H9 (cell line): Measurements from ENCODE around the gene PEAK3. TPM values are rescaled to one million over a fixed set of nuclear protein-coding genes. Genes with fewer than 3 reads are reported as not detected.

ENCODE experiments used
- DNase-seq: peaks from one replicate; pipeline ENCODE4 v3.0.0-alpha.2; 2017
- H2AFZ ChIP-seq: one replicate; pipeline ENCODE4 v1.6.1; 2013; ENCODE audit warnings: mild to moderate bottlenecking, low read length, control low read depth, moderate library complexity
- H2AK5ac ChIP-seq: 2 replicates; pipeline ENCODE4 v1.6.1; 2013; ENCODE audit warnings: low read length, control low read depth, mixed read lengths; ENCODE audit not compliant: insufficient read length
- H2BK120ac ChIP-seq: one replicate; pipeline ENCODE4 v1.6.1; 2013; ENCODE audit warnings: low read depth, mild to moderate bottlenecking, low read length, control low read depth, inconsistent platforms; ENCODE audit not compliant: poor library complexity, severe bottlenecking
- H2BK12ac ChIP-seq: 2 replicates; pipeline ENCODE4 v1.6.1; 2013; ENCODE audit warnings: low read length, control low read depth, mixed read lengths, low read depth; ENCODE audit not compliant: insufficient read length
- H2BK15ac ChIP-seq: 2 replicates; pipeline ENCODE4 v1.6.1; 2013; ENCODE audit warnings: low read depth, low read length, control low read depth
- H2BK20ac ChIP-seq: one replicate; pipeline ENCODE4 v1.6.1; 2013; ENCODE audit warnings: low read depth, mild to moderate bottlenecking, low read length, control low read depth, inconsistent platforms; ENCODE audit not compliant: poor library complexity, severe bottlenecking
- H2BK5ac ChIP-seq: 2 replicates; pipeline ENCODE4 v1.6.1; 2013; ENCODE audit warnings: low read length, control low read depth, mixed read lengths; ENCODE audit not compliant: insufficient read length
- H3K14ac ChIP-seq: 2 replicates; pipeline ENCODE4 v1.6.1; 2013; ENCODE audit warnings: low read length, control low read depth; ENCODE audit not compliant: insufficient read depth
- H3K18ac ChIP-seq: 2 replicates; pipeline ENCODE4 v1.6.1; 2013; ENCODE audit warnings: low read depth, mild to moderate bottlenecking, mixed read lengths, low read length, control low read depth; ENCODE audit not compliant: insufficient read length
- H3K23ac ChIP-seq: 2 replicates; pipeline ENCODE4 v1.6.1; 2013; ENCODE audit warnings: low read length, control low read depth, mixed read lengths, low read depth; ENCODE audit not compliant: insufficient read length
- H3K23me2 ChIP-seq: 2 replicates; pipeline ENCODE4 v1.6.1; 2013; ENCODE audit warnings: low read depth, mild to moderate bottlenecking, mixed read lengths, low read length, control low read depth; ENCODE audit not compliant: insufficient read length, poor library complexity, severe bottlenecking
- H3K27ac ChIP-seq: 2 replicates; pipeline ENCODE4 v1.5.1; 2013; ENCODE audit warnings: low read length, control low read depth, mixed read lengths, low read depth; ENCODE audit not compliant: insufficient read length
- H3K27me3 ChIP-seq: 2 replicates; pipeline ENCODE4 v1.6.1; 2013; ENCODE audit warnings: low read length, control low read depth, inconsistent platforms; ENCODE audit not compliant: insufficient read depth
- H3K4ac ChIP-seq: 2 replicates; pipeline ENCODE4 v1.6.1; 2013; ENCODE audit warnings: low read depth, mild to moderate bottlenecking, control low read depth, inconsistent platforms, low read length, moderate library complexity
- H3K4me1 ChIP-seq: 2 replicates; pipeline ENCODE4 v1.6.1; 2013; ENCODE audit warnings: low read length, control low read depth, inconsistent platforms; ENCODE audit not compliant: insufficient read depth
- H3K4me2 ChIP-seq: 2 replicates; pipeline ENCODE4 v1.6.1; 2013; ENCODE audit warnings: low read length, control low read depth, mixed read lengths; ENCODE audit not compliant: insufficient read length, insufficient read depth
- H3K56ac ChIP-seq: 2 replicates; pipeline ENCODE4 v1.6.1; 2013; ENCODE audit warnings: low read depth, mild to moderate bottlenecking, mixed read lengths, low read length, control low read depth; ENCODE audit not compliant: insufficient read length
- H3K79me1 ChIP-seq: 2 replicates; pipeline ENCODE4 v1.6.1; 2013; ENCODE audit warnings: low read depth, mild to moderate bottlenecking, moderate library complexity, low read length, control low read depth, inconsistent platforms; ENCODE audit not compliant: insufficient read depth, poor library complexity, severe bottlenecking
- H3K79me2 ChIP-seq: 2 replicates; pipeline ENCODE4 v1.6.1; 2013; ENCODE audit warnings: low read length, control low read depth, inconsistent platforms; ENCODE audit not compliant: insufficient read depth
- H3K9ac ChIP-seq: 2 replicates; pipeline ENCODE4 v1.6.1; 2013; ENCODE audit warnings: low read length, control low read depth, mixed read lengths; ENCODE audit not compliant: insufficient read length; ENCODE audit errors: extremely low read depth
- H3K9me3 ChIP-seq: one replicate; pipeline ENCODE4 v1.6.1; 2013; ENCODE audit warnings: low read depth, low read length, inconsistent platforms; ENCODE audit not compliant: control insufficient read depth
- H3T11ph ChIP-seq: one replicate; pipeline ENCODE4 v1.6.1; 2013; ENCODE audit warnings: mild to moderate bottlenecking, low read length, control low read depth, inconsistent platforms
- H4K20me1 ChIP-seq: one replicate; pipeline ENCODE4 v1.6.1; 2013; ENCODE audit not compliant: control insufficient read depth, insufficient read length, insufficient read depth
- H4K5ac ChIP-seq: 2 replicates; pipeline ENCODE4 v1.6.1; 2013; ENCODE audit warnings: low read depth, mild to moderate bottlenecking, mixed read lengths, low read length, control low read depth; ENCODE audit not compliant: insufficient read length
- H4K8ac ChIP-seq: replicated peaks from 2 replicates; pipeline ENCODE4 v1.6.1; 2013; ENCODE audit warnings: low read length, control low read depth, mixed read lengths, low read depth; ENCODE audit not compliant: insufficient read length
- H4K91ac ChIP-seq: 2 replicates; pipeline ENCODE4 v1.6.1; 2013; ENCODE audit warnings: low read depth, mild to moderate bottlenecking, moderate library complexity, mixed read lengths, low read length, control low read depth; ENCODE audit not compliant: insufficient read length
- H3K27ac Mint-ChIP-seq, 3 experiments: 2 replicates in 2 of 3; 3 replicates in 1 of 3; pipeline ENCODE4 v1.8.0; 2020 to 2021; ENCODE audit warnings: mixed read lengths in 3 of 3, mild to moderate bottlenecking in 1 of 3, moderate library complexity in 1 of 3
- H3K27me3 Mint-ChIP-seq: 2 replicates; pipeline ENCODE4 v1.8.0; 2021; ENCODE audit warnings: low read depth, mild to moderate bottlenecking, moderate library complexity, mixed read lengths
- H3K36me3 Mint-ChIP-seq, 3 experiments: 2 replicates in 2 of 3; 3 replicates in 1 of 3; pipeline ENCODE4 v1.8.0; 2020 to 2021; ENCODE audit warnings: low read depth in 3 of 3, mixed read lengths in 3 of 3; ENCODE audit not compliant: insufficient read depth in 1 of 3
- H3K4me1 Mint-ChIP-seq, 2 experiments: 2 replicates each; pipeline ENCODE4 v1.8.0; 2020; ENCODE audit warnings: mixed read lengths in 2 of 2
- H3K4me3 Mint-ChIP-seq, 2 experiments: 2 replicates in 1 of 2; 3 replicates in 1 of 2; pipeline ENCODE4 v1.8.0; 2020 to 2021; ENCODE audit warnings: mild to moderate bottlenecking in 2 of 2, mixed read lengths in 2 of 2, moderate library complexity in 1 of 2
- H3K9me3 Mint-ChIP-seq, 2 experiments: 2 replicates in 1 of 2; 3 replicates in 1 of 2; pipeline ENCODE4 v1.8.0; 2020; ENCODE audit warnings: mild to moderate bottlenecking in 2 of 2, mixed read lengths in 2 of 2, moderate library complexity in 1 of 2
- WGBS: extraction: QIAGEN DNeasy Blood & Tissue Kit; methylation state at CpG from one replicate; pipeline ENCODE4 v1.1.7; 2013; ENCODE audit warnings: missing lambda C conversion rate, low lambda C conversion rate, mixed read lengths; ENCODE audit not compliant: insufficient read length; ENCODE audit errors: extremely low coverage; 5-methylcytosine and 5-hydroxymethylcytosine counted together
- total RNA-seq: library from RNA; stranded (reverse); gene quantifications from 2 replicates; pipeline ENCODE4 v1.2.1, GENCODE V29; 2021
- TF ChIP-seq, protein P1 (sequence below): fragments of 200-600 bp; sonication (generic); conservative IDR thresholded peaks from 3 replicates; pipeline ENCODE4 v1.8.0; 2021; ENCODE audit warnings: antibody characterized with exemption, mild to moderate bottlenecking

PEAK3 gene
- total RNA-seq, 1 experiment from 2014 or later = not detected

GRCh38 chr19:2290441-2291184 lies 8.6 kb upstream of the PEAK3 start:
- WGBS = no CpG with 5 or more reads among the region's 82 CpGs
- H2AK5ac ChIP-seq = no peak overlapping the region
- Mint-ChIP-seq H3K36me3 (peaks cover 0 to 7% (median 4%) of the 10 kb centered on the region in 3 experiments; a peak in 3 of 7 replicates), H3K4me1 (peaks cover 7 to 21% of the 10 kb centered on the region in 2 experiments; a peak in 3 of 4 replicates), H3K27ac (no peak overlapping the region), H3K4me3 (peak overlapping the region; percentile 42 to 64; a peak in 3 of 5 replicates), H3K9me3 (peaks cover 5 to 6% of the 10 kb centered on the region in 2 experiments; a peak in 3 of 5 replicates), H3K27me3 (peaks cover 95% of the 10 kb centered on the region)
- no peaks in the 10 kb centered on the region for H4K20me1 ChIP-seq
- H2BK15ac ChIP-seq = no peak overlapping the region; the same call in 1 of the 2 replicates
- no peaks in the 10 kb centered on the region for H3K23me2 ChIP-seq
- no peak overlapping the region for H3K56ac ChIP-seq
- no peak overlapping the region for H2AFZ ChIP-seq
- H3K9me3 ChIP-seq = no peaks in the 10 kb centered on the region
- no peaks in the 10 kb centered on the region for H3K4me1 ChIP-seq
- H3T11ph ChIP-seq = no peak overlapping the region
- no peak overlapping the region for H4K5ac ChIP-seq
- H3K4ac ChIP-seq = no peak overlapping the region
- H2BK5ac ChIP-seq = no peak overlapping the region
- no peak overlapping the region for H2BK120ac ChIP-seq
- no peak overlapping the region for H2BK12ac ChIP-seq
- H4K91ac ChIP-seq = no peak overlapping the region
- no peak overlapping the region for H3K27ac ChIP-seq
- no peak overlapping the region; the same call in 1 of the 2 replicates for H3K14ac ChIP-seq
- DNase-seq = peak; percentile 67
- H3K27me3 ChIP-seq = peaks cover 35% of the 10 kb centered on the region; the same call in 1 of the 2 replicates
- H3K23ac ChIP-seq = no peak overlapping the region
- TF ChIP-seq, protein P1, sequence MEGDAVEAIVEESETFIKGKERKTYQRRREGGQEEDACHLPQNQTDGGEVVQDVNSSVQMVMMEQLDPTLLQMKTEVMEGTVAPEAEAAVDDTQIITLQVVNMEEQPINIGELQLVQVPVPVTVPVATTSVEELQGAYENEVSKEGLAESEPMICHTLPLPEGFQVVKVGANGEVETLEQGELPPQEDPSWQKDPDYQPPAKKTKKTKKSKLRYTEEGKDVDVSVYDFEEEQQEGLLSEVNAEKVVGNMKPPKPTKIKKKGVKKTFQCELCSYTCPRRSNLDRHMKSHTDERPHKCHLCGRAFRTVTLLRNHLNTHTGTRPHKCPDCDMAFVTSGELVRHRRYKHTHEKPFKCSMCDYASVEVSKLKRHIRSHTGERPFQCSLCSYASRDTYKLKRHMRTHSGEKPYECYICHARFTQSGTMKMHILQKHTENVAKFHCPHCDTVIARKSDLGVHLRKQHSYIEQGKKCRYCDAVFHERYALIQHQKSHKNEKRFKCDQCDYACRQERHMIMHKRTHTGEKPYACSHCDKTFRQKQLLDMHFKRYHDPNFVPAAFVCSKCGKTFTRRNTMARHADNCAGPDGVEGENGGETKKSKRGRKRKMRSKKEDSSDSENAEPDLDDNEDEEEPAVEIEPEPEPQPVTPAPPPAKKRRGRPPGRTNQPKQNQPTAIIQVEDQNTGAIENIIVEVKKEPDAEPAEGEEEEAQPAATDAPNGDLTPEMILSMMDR = no peak
- H3K18ac ChIP-seq = no peak overlapping the region
- H3K79me2 ChIP-seq = no peaks in the 10 kb centered on the region
- H3K4me2 ChIP-seq = peak overlapping the region; percentile 65
- H4K8ac ChIP-seq = no peak overlapping the region
- no peak overlapping the region for H2BK20ac ChIP-seq
- H3K9ac ChIP-seq = no peak overlapping the region
- H3K79me1 ChIP-seq = no peaks in the 10 kb centered on the region
